GM19463 (cell line): ENCODE results near the gene CHI3L2.

Source experiments
- ATAC-seq: cut with Tn5 transposase; IDR thresholded peaks from one replicate; pipeline ENCODE4 v1.9.1; 2021; ENCODE audit warnings: mild to moderate bottlenecking, moderate library complexity; ENCODE audit not compliant: unreplicated experiment

CHI3L2 gene

DNA sequence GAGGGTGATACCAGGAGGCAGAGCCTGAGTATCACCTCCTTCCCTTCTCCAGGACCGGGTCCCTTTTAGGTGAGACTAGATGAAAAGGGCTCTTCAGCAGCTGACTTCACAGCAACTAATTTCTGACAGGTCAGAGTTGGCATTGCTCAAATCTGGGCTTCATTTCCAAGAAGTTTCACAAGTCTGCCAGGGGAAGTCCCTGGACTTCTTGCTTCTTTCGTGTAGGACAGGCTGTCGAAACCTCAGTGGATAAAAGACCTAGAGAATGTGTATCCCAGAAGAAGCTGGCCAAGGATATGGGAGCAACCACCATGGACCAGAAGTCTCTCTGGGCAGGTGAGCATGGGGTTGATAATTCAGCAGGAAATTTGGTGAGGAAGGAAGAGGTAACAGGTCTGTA, at the start of gene CHI3L2:
Gene CHI3L2 (plus strand): TSS at position 280 of the 400 bp plus-strand sequence. CDS start 17 bp downstream, at position 297.
- ATAC-seq = no peak

GRCh38 chr1:111179968-111180533, 47.5 kb upstream of the CHI3L2 start:
- ATAC-seq = no peak

- no peak for ATAC-seq
Observed at GRCh38 chr1:111182052-111182451, 45.5 kb upstream of the CHI3L2 start.

GRCh38 chr1:111183308-111184069, 44.0 kb upstream of the CHI3L2 start:
- ATAC-seq = no peak

DNA sequence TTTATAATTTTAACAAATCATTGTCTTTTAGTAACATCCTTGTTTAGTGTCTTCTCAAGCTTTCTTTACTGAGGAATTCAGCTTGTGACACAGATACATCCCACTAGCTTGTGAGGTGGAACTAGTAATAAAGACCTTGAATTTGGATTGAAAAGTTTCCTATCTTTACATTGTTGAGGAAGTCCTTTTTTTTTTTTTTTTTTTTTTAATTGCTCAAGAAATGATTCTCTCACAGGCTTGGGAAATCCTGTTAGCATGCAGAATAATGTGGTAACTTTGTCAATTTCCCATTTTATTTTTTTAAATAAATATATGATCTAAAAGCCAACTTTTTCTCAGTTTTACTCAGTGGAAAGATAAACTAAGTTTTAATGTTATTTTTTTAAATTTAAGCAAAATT, 42.9 kb upstream of the CHI3L2 start:
- ATAC-seq = no peak

- ATAC-seq = no peak
Observed at GRCh38 chr1:111190931-111191451, 36.5 kb upstream of the CHI3L2 start.

- ATAC-seq = no peak
Observed at GRCh38 chr1:111191496-111191895, 36.0 kb upstream of the CHI3L2 start.

- ATAC-seq = no peak
Observed at GRCh38 chr1:111192074-111192473, 35.4 kb upstream of the CHI3L2 start.

GRCh38 chr1:111192658-111193519, 34.6 kb upstream of the CHI3L2 start:
- peak; percentile 53 for ATAC-seq

- ATAC-seq = no peak
Observed at GRCh38 chr1:111193712-111194480, 33.6 kb upstream of the CHI3L2 start.

- no peak for ATAC-seq
Observed at GRCh38 chr1:111195002-111195684, 32.4 kb upstream of the CHI3L2 start.

DNA sequence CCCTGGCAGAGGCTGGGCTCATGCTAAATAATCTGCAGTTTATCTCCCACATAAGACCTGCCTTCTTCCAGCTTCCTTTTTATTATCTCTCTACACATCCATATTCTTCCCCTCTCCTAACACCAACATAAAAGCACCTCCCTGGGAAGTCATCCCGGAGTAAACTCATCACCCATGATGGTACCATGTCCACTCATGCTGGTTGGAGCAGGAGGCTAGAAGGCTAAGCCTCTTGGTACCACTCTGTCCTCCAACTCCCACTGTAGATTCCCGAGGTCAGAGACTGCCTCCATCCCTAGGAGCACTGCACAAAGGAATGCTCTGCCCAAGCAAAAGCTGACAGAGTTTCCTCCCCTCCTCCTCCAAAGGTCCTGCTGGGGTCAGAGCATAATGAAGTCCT, 31.3 kb upstream of the CHI3L2 start:
- ATAC-seq = no peak

DNA sequence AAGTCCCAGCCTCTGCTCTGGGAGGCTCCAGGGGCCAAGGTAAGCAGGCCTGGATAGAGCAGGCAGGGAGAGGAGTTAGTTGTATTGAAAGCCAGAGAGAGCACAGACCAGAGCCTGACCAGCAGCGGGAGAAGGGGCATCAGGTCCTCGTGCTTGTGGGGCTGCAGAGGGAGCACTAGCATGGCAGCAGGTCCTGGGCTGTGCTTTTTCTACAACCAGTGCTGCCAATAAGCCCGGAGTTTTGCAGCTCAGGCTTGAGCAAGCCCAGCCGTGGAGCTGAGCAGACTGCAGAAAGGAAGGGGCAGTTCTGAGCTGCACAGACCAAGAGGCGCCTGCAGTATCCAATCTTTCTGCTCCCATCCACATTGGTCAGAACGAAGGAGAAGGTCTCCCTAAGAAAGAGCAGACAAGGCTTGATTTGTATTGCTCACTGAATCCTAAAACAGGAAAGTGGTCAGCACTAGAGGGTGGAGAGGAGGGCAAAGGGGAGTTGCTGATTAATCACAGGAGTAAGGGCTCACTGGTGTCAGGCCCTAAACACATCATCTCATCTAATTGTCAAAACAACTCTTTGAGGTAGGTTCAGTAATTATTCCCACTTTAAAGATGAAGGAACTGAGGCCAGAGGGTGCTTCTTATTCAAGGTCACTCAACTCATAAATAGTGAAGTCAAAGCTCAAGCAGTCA, 29.8 kb upstream of the CHI3L2 start:
- ATAC-seq = no peak

DNA sequence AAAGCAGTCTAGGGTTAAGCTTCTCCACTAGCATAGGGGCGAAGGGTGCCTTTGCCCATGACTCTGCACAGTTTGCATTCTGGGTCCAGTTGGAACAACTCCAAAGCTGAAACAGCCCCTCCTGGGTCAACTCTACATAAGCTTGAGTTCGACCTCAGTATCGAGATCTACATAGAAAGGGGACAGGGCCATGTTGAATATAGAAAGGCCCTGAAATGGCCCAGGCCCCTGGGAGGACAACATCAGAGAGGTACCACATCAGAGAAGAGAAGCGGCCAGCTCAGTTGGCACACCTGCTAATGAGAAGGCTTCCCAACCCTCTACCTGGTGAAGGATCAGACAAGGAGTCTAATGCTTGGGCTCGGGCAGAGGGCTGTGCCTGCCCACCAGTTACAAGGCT, 28.7 kb upstream of the CHI3L2 start:
- no peak for ATAC-seq

GRCh38 chr1:111199329-111199728, 28.2 kb upstream of the CHI3L2 start:
- no peak for ATAC-seq

DNA sequence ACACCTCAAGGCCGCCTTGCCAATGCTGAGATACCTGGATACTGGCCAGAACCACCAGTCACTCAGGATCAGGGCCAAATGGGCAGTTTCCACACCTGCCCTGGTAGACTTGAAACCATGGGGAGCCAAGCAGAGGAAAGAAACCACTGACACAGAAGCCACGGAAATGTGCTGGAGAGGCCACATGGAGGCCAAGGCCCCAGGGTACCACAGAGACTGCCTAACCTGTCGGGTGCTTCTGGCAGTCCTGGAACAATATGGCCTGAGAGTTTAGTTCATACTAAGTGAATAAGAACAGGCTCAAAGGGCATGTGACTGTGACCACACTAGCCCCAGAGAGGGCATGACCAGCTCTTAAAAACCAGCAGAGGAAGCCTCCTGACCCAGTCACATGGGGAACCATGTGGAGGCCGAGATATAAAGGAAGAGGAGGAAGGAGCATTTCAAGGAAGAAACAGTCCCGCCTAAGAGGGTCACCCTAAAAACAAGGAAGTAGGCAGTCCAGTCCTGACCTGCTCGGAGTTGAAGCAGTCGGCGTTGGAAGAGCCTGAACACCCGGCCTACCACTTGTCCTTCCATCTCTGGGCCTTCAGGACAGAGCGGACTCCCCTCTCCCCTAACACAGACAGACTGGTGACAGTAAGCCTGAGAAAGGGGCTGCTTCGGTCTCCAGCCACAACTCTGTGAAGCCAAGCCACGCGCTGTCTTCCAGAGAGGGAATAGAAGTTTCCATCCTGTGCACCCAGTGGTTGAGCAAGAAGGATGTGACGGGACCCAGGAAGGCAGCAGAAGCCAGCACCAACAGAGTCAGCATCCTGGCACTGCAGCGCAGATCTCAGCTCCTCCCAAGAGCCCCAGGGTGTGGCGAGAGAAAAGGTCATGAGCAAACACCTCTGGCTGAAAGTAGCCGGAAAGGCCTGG, 27.4 kb upstream of the CHI3L2 start, which contains the start of gene DENND2D:
Gene DENND2D (minus strand): TSS at position 766 of the 921 bp plus-strand sequence. CDS start 187 bp downstream, at position 579.
- no peak for ATAC-seq

DNA sequence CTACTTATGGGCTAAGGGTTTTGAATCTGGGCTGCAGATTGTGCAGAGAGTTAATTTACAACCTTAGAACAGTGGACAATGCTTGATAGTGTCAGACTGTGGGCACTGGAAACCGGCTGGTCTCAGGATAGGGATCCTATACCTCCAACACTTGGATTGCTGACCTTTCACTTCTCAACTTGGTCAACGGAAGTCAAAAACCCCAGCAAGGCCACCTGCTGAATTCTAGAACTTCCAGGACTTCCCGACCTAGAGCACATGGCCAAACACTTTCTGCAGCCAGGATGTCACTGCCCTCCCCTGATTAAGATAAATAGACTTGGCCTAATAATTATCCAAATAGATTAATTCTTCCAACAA, 26.7 kb upstream of the CHI3L2 start:
- ATAC-seq = no peak

GRCh38 chr1:111201275-111202090, 26.0 kb upstream of the CHI3L2 start:
- ATAC-seq = no peak
